Measurements from ENCODE around the gene HCRT.
"Not testable (repeated sequence)": the region's sequence is repeated elsewhere in the genome, so short reads cannot be mapped to it uniquely, and the experiment has no call there.

Gene HCRT

GRCh38 chr17:42184713-42185620 lies at the start of gene HCRT:
Gene HCRT (minus strand): TSS chr17:42185452. CDS start chr17:42185365, 87 bp downstream.
- DNase-seq: no peak

DNA sequence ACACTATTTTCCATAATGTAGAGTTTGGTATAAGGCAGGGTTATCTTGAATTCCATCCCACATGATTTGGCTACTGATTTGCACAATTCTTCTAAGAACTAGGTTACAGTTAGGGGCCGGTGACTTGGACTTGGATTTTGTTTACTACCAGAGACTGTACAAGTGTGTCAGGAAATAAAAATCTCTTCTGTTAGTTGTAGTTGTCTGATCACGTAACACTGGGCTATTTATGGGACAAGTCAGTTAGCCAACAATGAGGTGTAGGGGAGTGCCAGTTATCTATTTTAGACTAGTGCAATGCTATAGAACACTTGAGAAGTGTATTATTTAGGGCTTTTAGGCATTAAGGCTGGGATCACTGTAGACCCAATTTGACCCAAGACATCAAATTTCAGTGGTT lies 48.7 kb upstream of the HCRT start:
- no peak for DNase-seq

GRCh38 chr17:42233156-42233555 lies 47.9 kb upstream of the HCRT start:
- DNase-seq: no peak

GRCh38 chr17:42230225-42230624 lies 45.0 kb upstream of the HCRT start:
- DNase-seq: no peak

DNA sequence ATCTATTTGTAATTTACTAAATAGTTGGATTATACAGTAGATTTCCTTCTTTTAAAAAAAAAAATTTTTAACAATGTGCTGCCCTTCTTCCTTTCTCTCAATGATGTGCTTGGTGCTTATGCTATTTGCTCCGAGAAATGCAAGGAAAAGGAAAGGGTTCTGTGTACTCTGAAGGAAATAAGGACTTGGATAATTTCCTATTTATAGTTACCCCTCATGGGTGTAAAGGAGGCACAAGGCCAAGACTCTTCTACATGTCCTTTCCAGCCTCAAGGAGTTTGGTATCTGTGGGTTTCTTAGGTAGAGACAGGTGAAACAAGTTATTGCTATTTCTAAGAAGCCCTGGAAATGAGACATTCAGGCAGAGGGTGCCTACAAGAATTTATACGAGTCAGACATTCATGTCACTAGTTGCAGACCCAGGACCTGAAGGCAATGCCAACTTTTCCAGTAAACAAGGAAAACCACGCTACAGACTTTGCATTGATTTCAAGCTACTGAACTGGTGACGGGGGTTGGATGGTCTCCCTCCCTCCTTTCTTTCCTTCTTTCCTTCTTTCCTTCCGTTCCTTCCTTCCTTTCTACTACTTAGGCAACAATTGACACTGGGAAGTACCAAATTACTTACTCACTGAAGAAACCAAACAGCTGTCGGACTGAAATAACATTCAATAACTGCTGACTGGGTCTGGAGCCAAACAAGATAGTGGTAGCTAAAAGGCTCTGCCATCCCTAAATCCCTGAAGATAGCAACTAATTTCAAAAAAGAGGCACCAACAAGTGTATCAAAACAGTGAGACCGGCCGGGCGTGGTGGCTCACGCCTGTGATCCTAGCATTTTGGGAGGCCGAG lies 42.8 kb upstream of the HCRT start:
- no peak for DNase-seq

DNA sequence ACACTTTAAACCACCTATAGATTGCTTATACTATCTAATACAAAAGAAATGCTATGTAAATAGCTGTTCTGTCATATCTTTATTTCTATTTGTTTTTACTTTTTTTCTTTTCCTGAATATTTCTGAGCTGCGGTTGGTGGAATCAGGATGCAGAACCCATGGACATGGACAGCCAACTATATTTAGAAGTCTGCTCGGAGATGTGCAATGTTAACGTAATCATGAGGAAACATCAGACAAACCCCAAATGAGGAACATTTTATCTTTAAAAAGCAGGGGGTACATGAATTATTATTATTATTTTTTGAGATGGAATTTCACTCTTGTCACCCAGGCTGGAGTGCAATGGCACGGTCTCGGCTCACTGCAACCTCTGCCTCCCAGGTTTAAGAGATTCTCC lies 40.4 kb upstream of the HCRT start:
- DNase-seq: no peak

GRCh38 chr17:42224651-42225050 lies 39.4 kb upstream of the HCRT start:
- DNase-seq: no peak

- peak; percentile 6 for DNase-seq
Observed at GRCh38 chr17:42221886-42222745, 36.9 kb upstream of the HCRT start.

DNA sequence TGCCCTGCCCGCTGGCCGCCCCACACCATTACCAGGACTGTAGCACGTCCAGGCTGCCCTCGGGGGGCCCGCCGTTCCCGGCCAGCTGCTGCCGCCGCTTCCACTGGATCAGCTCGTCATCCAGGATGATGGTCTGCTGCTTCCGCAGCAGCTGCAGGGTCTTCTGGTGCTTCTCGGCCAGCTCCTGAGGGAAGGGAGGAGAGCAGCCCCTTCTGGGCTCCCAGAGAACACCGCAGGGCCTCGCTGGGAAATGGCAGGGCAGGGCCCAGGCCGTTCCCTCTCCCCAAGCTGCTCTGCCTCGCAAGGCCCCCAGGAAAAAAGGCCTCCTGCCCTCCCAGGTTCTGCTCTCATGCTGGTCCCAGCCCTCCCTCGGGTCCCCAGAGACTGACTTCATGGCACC lies 34.0 kb upstream of the HCRT start:
- DNase-seq: not testable (repeated sequence)

GRCh38 chr17:42214156-42214555 lies 28.9 kb upstream of the HCRT start:
- DNase-seq: no peak

DNA sequence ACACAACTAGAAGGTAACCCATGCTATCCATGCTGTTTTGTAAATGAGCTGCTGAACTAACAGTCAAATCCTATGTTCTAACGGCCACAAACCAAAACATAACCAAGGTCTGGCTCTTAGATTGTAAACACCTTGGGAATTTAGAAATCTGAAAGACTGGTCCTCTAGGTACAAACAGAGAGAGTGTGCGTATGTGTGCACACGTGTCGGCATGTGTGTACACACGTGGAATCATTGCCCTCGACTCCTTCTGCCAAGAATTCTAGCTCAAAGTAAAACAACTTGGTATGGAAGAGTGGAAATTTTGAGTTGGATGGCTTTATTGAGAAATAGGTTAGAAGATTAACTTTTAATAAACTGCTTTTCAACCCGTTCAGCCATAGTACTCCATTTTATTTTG lies 27.1 kb upstream of the HCRT start:
- DNase-seq: no peak

- not testable (repeated sequence) for DNase-seq
Observed at GRCh38 chr17:42211921-42212341, 26.7 kb upstream of the HCRT start.

DNA sequence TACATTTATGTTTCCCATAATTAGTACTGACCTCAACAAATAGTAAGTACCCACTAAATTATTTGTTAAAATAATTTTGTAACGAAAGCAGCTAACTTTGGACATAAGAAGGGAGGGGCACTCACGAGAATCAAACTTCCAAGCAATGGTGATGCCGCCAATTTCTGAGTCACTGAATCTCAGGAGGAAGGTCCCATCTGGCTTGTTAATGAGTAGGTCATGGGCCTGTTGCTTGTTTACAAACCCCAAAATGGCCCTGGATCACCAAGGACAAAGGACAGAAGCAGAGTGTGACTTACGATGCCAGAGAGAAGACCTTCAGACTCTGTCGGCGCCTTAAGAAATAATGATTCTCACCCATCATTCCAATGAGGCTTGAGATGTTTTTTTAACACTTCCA lies 24.8 kb upstream of the HCRT start:
- no peak for DNase-seq

DNA sequence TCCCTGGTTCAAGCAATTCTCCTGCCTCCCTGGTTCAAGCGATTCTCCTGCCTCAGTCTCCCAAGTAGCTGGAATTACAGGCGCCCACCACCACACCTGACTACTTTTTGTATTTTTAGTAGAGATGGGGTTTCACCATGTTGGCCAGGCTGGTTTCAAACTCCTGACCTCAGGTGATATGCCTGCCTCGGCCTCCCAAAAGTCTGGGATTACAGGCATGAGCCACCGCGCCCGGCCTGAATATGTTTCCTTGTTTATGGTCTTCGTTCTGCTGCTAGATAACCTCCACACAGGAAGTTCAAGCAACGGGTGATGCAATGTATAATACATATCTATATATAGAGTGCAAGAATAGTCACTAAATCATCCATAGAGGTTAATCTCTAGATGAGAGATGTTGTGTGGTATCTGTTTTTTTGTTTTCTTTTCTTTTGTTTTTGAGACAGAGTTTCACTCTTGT lies 20.9 kb upstream of the HCRT start:
- DNase-seq: not testable (repeated sequence)

GRCh38 chr17:42203354-42203753 lies 18.1 kb upstream of the HCRT start:
- DNase-seq: no peak

GRCh38 chr17:42202696-42203095 lies 17.4 kb upstream of the HCRT start:
- DNase-seq: no peak

- no peak for DNase-seq
Observed at GRCh38 chr17:42202159-42202558, 16.9 kb upstream of the HCRT start.

DNA sequence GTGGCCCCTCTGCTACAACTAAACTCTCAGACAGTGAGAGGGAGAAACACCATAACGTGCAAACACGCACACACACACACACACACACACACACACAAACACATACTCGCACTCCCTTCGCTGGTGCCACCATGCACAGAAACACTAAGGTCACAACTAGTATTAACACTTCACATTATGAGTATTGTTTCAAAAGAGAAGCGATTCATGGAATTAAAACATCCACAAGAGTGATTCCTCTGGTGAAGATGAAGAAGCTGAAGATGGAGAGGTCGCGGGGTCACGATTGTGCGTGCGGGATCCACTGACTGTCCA lies 16.2 kb upstream of the HCRT start:
- no peak for DNase-seq

DNA sequence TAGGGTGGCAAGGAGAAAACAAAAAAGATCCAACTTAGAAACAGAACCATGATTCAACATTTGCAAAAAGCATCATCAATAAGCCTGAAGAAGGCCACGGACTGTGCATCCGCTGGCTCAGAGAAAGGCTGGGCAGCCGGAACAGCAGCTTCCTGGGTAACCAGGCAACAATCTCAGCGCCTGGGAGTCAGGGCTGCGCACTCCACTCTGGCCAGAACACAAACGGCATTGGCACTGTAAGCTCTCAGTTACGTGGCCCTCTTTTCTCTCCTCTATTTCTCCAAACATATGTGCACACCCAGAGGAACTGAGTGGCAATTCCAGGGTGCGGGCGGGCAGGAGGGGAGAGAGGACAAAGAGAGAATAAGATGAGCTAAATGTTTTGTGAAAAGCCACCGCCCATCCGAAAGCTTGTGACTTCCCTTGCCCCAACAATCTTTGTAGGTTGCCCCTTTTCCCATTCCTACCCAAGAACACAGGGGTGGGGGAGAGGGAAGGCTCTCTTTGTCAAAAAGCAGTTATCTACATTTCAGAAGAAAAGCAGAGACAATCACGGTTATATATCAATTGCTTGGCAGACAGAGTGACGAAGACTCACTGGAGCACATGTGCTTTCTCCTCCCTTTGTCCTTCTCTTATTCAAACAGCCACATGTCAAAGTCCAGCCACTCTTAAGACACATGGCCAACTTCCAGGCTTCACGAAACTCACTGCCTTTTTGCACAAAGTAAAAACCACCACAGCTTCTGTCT lies 15.6 kb upstream of the HCRT start:
- DNase-seq: no peak

DNA sequence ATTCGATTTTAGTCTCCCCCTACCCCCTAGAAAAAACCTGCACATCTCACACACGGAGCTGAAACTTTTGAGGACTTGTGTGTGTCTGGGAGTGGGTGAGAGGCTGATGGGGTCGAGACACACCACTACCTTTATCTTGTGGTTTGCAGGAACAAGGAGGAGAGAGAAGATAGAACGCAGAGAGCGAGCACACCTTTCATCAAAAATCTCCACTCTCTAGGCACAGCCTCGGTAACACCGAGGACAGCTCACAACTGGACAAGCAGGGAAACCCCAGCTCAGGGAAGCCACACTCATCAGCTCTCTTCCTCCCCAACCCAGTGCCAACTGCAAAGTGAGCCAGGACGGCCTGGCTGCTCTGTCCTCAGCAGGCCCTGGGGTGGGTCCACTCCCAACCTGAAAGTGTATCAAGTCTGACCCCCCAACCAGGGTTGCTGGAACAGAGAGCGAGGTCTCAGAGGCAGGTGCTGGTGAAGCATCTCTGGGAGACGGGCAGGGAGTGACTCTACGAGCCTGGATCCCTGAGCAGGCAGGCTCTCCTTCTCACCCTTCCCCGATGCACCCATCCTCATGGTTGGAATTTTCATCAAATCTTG lies 14.3 kb upstream of the HCRT start:
- no peak for DNase-seq

GRCh38 chr17:42198897-42199296 lies 13.6 kb upstream of the HCRT start:
- no peak for DNase-seq
